Psoas muscle (tissue), 8 donors: ENCODE results near the gene SLC41A2. TPM values are rescaled to one million over a fixed set of nuclear protein-coding genes. Genes with fewer than 3 reads are reported as not detected.

Experiments used
- ATAC-seq, 4 donors: fragments of 200-7000 bp; cut with Tn5 transposase; one replicate each; pipeline ENCODE4 v1.9.1; 2020; ENCODE audit warnings: moderate library complexity in 3 of 4, mild to moderate bottlenecking in 2 of 4
- DNase-seq, 2 donors: peaks; one replicate each; pipeline ENCODE4 v3.0.0-alpha.2; 2020
- H3K27ac ChIP-seq: fragments of 200-600 bp; one replicate; pipeline ENCODE4 v1.8.0; 2022
- H3K27me3 ChIP-seq, 3 donors: fragments of 200-600 bp in 1 of 3; one replicate each; pipeline versions ENCODE4 v1.6.1 to v1.8.0; 2013 to 2022; ENCODE audit warnings: low read length in 2 of 3, mild to moderate bottlenecking in 2 of 3, moderate library complexity in 1 of 3; ENCODE audit not compliant: insufficient read depth in 3 of 3
- H3K36me3 ChIP-seq, 2 donors: fragments of 200-600 bp in 1 of 2; one replicate each; pipeline versions ENCODE4 v1.6.1 to v1.8.0; 2013 to 2022; ENCODE audit warnings: low read depth in 1 of 2, mild to moderate bottlenecking in 1 of 2, moderate library complexity in 1 of 2; ENCODE audit not compliant: insufficient read depth in 1 of 2
- H3K4me1 ChIP-seq: fragments of 200-600 bp; one replicate; pipeline ENCODE4 v1.8.0; 2022
- H3K4me3 ChIP-seq: fragments of 200-600 bp; one replicate; pipeline ENCODE4 v1.8.0; 2022; ENCODE audit warnings: mild to moderate bottlenecking
- H3K9me3 ChIP-seq: fragments of 200-600 bp; one replicate; pipeline ENCODE4 v1.8.0; 2022
- CTCF ChIP-seq: fragments of 200-600 bp; IDR thresholded peaks from one replicate; pipeline ENCODE4 v1.8.0; 2022; ENCODE audit warnings: antibody characterized with exemption
- WGBS, 3 donors: extraction: QIAGEN DNeasy Blood & Tissue Kit; methylation state at CpG; one replicate each; pipeline versions ENCODE4 v1.1.6 to v1.1.7; 2013; 5-methylcytosine and 5-hydroxymethylcytosine counted together
- intact Hi-C, 2 donors: fragments of 100-400 bp; cut with DNase I; formaldehyde crosslinking; loops; one replicate each; pipeline versions ENCODE4 v1.11.0 to v1.14.2; 2022
- polyA plus RNA-seq, 3 donors: library from polyadenylated mRNA; stranded (reverse); fragments of 200-250 nt; gene quantifications; one replicate each; pipeline ENCODE4 v1.2.3, GENCODE V29; 2013
- total RNA-seq, 4 donors: library from RNA; stranded (reverse); fragmentation: NEBNext Ultra II Directional in 2 of 4; extraction: Animal tissue kit (Norgen Biotek cat#: 25700) in 2 of 4; gene quantifications; one replicate each; pipeline versions ENCODE4 v1.2.1 to v1.2.4, GENCODE V29; 2021 to 2023
- donor health status: healthy with polysubstance abuse.
- donor health status: DM: no; HTN: no; CAD: no; lungs with moderate emphysema.
- donor health status: Bipolar disorder and iron deficiency.
- donor health status: healthy.
- donor health status: DM: yes; HTN: yes; CAD: no.
- donor health status: DM: no; HTN: no; CAD: no.
- donor health status: DM: no; HTN: no; CAD: no.
- donor health status: DM: yes; HTN: yes; CAD: no.

SLC41A2 gene
- total and polyA plus RNA-seq, 7 donors, result 0.17 to 2.3 (median 0.62) TPM

GRCh38 chr12:104930388-104931326 lies 27.4 kb downstream of the SLC41A2 start:
- DNase-seq (no peak), ATAC-seq (no peak)
- H3K36me3 ChIP-seq, result no peaks in the 10 kb centered on the region
- TF ChIP-seq CTCF, result no peak
- no peak overlapping the region for H3K27ac ChIP-seq
- no peak overlapping the region for H3K4me3 ChIP-seq
- H3K4me1 ChIP-seq, result no peaks in the 10 kb centered on the region
- 67 to 78% (median 76%) methylated on average over 4 of the region's 4 CpGs for WGBS, 3 donors
- H3K9me3 ChIP-seq, result no peaks in the 10 kb centered on the region
- H3K27me3 ChIP-seq, result no peaks in the 10 kb centered on the region
- intact Hi-C loops, result no loop called here

- Histone ChIP-seq H3K36me3 (no peaks in the 10 kb centered on the region), H3K9me3 (no peaks in the 10 kb centered on the region), H3K27ac (no peak overlapping the region), H3K4me3 (no peak overlapping the region), H3K27me3 (no peaks in the 10 kb centered on the region), H3K4me1 (no peaks in the 10 kb centered on the region)
- intact Hi-C loops, result no loop called here
- DNase-seq (no peak), ATAC-seq (no peak)
- 33 to 82% (median 79%) methylated on average over 1 to 2 of the region's 2 CpGs for WGBS, 3 donors
- TF ChIP-seq CTCF, result no peak
These were observed 28.1 kb downstream of the SLC41A2 start for GRCh38 chr12:104929977-104930376.

- ATAC-seq, result no peak
These were observed 28.7 kb downstream of the SLC41A2 start for GRCh38 chr12:104929368-104929767.

GRCh38 chr12:104928036-104928745 lies 29.9 kb downstream of the SLC41A2 start:
- no peaks in the 10 kb centered on the region for H3K9me3 ChIP-seq
- no peak for ATAC-seq
- H3K4me3 ChIP-seq, result no peak overlapping the region
- no peak for DNase-seq
- 69 to 70% (median 70%) methylated on average over 7 of the region's 7 CpGs for WGBS, 3 donors
- H3K27me3 ChIP-seq, result no peaks in the 10 kb centered on the region
- no peak for TF ChIP-seq CTCF
- intact Hi-C loops, result no loop called here
- H3K27ac ChIP-seq, result no peak overlapping the region
- no peaks in the 10 kb centered on the region for H3K4me1 ChIP-seq
- H3K36me3 ChIP-seq, result no peaks in the 10 kb centered on the region

More at GRCh38 chr12:104929368-104929767, 28.7 kb downstream of the SLC41A2 start:
- Histone ChIP-seq H3K4me1 (no peaks in the 10 kb centered on the region), H3K27me3 (no peaks in the 10 kb centered on the region), H3K4me3 (no peak overlapping the region), H3K36me3 (no peaks in the 10 kb centered on the region), H3K27ac (no peak overlapping the region), H3K9me3 (no peaks in the 10 kb centered on the region)
- no peak for DNase-seq
- TF ChIP-seq CTCF, result no peak
- intact Hi-C loops, result no loop called here
- 79 to 83% (median 80%) methylated on average over 2 of the region's 2 CpGs for WGBS, 3 donors
